ENCODE data around the gene EYS. TPM values are rescaled to one million over a fixed set of nuclear protein-coding genes. Genes with fewer than 3 reads are reported as not detected.

EYS gene
- total RNA-seq, 4 donors from 2014 or later = 0.12 to 1.4 (median 0.22) TPM

- DNase-seq (ENCODE audit: low spot score) (no peak), ATAC-seq (ENCODE audit: low FRiP score) (no peak)
- TF ChIP-seq CTCF (IDR thresholded peaks at IDR 0.05) = no peak
These were observed 1509.8 kb downstream of the EYS start for GRCh38 chr6:64197246-64197645.

GRCh38 chr6:64186592-64186991 is 1520.4 kb downstream of the EYS start:
- no peak for TF ChIP-seq CTCF (IDR thresholded peaks at IDR 0.05)
- ATAC-seq (ENCODE audit: low FRiP score) (no peak), DNase-seq (ENCODE audit: low spot score) (no peak)

- no peak for TF ChIP-seq CTCF (IDR thresholded peaks at IDR 0.05)
- no peak for ATAC-seq (ENCODE audit: low FRiP score)
- no peak for DNase-seq (ENCODE audit: low spot score)
These were observed 1521.4 kb downstream of the EYS start for GRCh38 chr6:64185621-64186020.

GRCh38 chr6:64175296-64175695 is 1531.7 kb downstream of the EYS start:
- ATAC-seq (ENCODE audit: low FRiP score) (no peak), DNase-seq (ENCODE audit: low spot score) (no peak)
- TF ChIP-seq CTCF (IDR thresholded peaks at IDR 0.05) = no peak

GRCh38 chr6:64170316-64170715 is 1536.7 kb downstream of the EYS start:
- no peak for ATAC-seq (ENCODE audit: low FRiP score)
- DNase-seq (ENCODE audit: low spot score) = no peak
- TF ChIP-seq CTCF (IDR thresholded peaks at IDR 0.05) = no peak

GRCh38 chr6:64160486-64160885 is 1546.5 kb downstream of the EYS start:
- ATAC-seq (ENCODE audit: low FRiP score) (no peak), DNase-seq (ENCODE audit: low spot score) (no peak)
- no peak for TF ChIP-seq CTCF (IDR thresholded peaks at IDR 0.05)

GRCh38 chr6:64155063-64155462 is 1552.0 kb downstream of the EYS start:
- ATAC-seq (ENCODE audit: low FRiP score) (no peak), DNase-seq (ENCODE audit: low spot score) (no peak)
- no peak for TF ChIP-seq CTCF (IDR thresholded peaks at IDR 0.05)

All from omental fat pad (tissue), 4 donors.